ENCODE measurements around the gene REST.

- no peak for TF ChIP-seq CTCF (IDR thresholded peaks at IDR 0.05)
- no peak for TF ChIP-seq POLR2AphosphoS5 (IDR thresholded peaks at IDR 0.05)
- no peak for TF ChIP-seq POLR2A (IDR thresholded peaks at IDR 0.05)
Measured at GRCh38 chr4:56930638-56931037, 22.9 kb downstream of the REST start.

Data from upper lobe of left lung (tissue), 4 donors.